NCI-H146 treated with DMSO at 0.1 percent for 48 hours (cell line): ENCODE data around the gene DOK1.

Source experiments
- DNase-seq: peaks from one replicate; lab custom pipeline; 2025; ENCODE audit not compliant: unreplicated experiment; lab: John Stamatoyannopoulos, UW

Gene DOK1

GRCh38 chr2:74566754-74567085 lies 12.2 kb downstream of the DOK1 start:
- no peak for DNase-seq

- DNase-seq = no peak
These were observed 13.4 kb downstream of the DOK1 start for GRCh38 chr2:74567881-74568280.

GRCh38 chr2:74569686-74570085 lies 15.2 kb downstream of the DOK1 start:
- DNase-seq = no peak

GRCh38 chr2:74571058-74571457 lies 16.5 kb downstream of the DOK1 start:
- DNase-seq = no peak

GRCh38 chr2:74572178-74572925 lies 17.8 kb downstream of the DOK1 start:
- DNase-seq = no peak

- no peak for DNase-seq
These were observed 19.4 kb downstream of the DOK1 start for GRCh38 chr2:74573747-74574562.

- no peak for DNase-seq
These were observed 20.8 kb downstream of the DOK1 start for GRCh38 chr2:74575320-74575719.

- no peak for DNase-seq
These were observed 21.8 kb downstream of the DOK1 start for GRCh38 chr2:74576211-74576862.

- no peak for DNase-seq
These were observed 22.3 kb downstream of the DOK1 start for GRCh38 chr2:74576863-74577229.

GRCh38 chr2:74577448-74577847 lies 22.9 kb downstream of the DOK1 start:
- DNase-seq = no peak

GRCh38 chr2:74578408-74578807 lies 23.9 kb downstream of the DOK1 start:
- DNase-seq = no peak

- DNase-seq = no peak
These were observed 26.9 kb downstream of the DOK1 start for GRCh38 chr2:74581463-74581862.

GRCh38 chr2:74582184-74582583 lies 27.7 kb downstream of the DOK1 start:
- no peak for DNase-seq

- no peak for DNase-seq
These were observed 29.0 kb downstream of the DOK1 start for GRCh38 chr2:74583504-74583903.

GRCh38 chr2:74584088-74584645 lies 29.6 kb downstream of the DOK1 start:
- no peak for DNase-seq

GRCh38 chr2:74585406-74586185 lies 31.1 kb downstream of the DOK1 start:
- no peak for DNase-seq

GRCh38 chr2:74587664-74588277 lies 33.3 kb downstream of the DOK1 start:
- DNase-seq = peak; percentile 43

- no peak for DNase-seq
These were observed 34.1 kb downstream of the DOK1 start for GRCh38 chr2:74588664-74589063.

GRCh38 chr2:74593826-74594772 lies 39.6 kb downstream of the DOK1 start:
- DNase-seq = no peak
